ENCODE results near the gene GAN. TPM values are rescaled to one million over a fixed set of nuclear protein-coding genes. Genes with fewer than 3 reads are reported as not detected.
A peak's percentile ranks its signal among the peaks of the same experiment; 100 is the strongest.

The GAN gene
- total RNA-seq, 1 donor from 2014 or later = 8.6 TPM

DNA sequence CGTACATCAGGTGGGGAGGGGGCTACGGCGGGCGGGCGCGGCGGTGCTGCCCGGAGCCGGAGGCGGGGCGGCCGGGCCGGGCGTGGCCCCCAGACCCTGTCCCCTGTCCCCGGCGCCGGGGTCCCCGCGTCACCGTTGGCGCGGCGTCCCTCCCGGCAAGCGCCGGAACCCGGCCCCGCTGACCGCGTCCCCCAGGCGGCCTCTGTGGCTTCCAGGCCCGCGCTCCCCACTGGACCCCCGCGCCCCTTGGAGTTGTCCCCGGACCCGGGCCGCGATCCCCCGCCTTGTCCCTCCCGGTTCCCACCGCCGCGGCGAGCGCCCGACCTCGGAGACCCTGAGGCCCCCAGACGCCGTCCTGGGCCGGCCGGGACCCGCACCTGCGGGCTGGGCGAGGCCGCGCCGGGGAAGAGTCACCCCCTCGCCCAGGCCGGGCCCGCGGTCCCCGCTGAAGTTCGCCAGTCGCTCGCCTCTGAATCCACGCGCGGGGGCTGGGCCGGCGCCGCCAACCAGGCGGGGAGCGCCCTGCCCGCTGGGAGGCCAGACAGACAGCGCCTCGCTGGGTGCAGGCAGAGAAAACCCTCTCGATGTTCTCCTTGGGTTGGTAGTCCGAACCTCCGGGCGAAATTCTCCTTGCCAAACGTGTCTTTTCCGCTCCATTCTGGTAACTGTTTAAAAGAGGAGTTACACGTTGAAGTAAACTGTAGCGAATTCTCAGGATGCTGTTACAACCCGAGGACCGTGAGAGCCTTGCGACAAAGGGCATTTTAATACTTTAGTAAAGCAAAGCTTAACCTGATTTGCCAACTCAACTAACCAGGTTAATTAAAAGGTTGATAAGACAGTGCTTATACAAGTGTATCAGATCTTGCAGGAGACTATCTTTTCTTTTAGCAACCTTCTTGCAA, 761 bp downstream of the GAN start:
- peak overlapping the region; percentile 96 for H3K4me3 Mint-ChIP-seq
- TF ChIP-seq, protein P1, sequence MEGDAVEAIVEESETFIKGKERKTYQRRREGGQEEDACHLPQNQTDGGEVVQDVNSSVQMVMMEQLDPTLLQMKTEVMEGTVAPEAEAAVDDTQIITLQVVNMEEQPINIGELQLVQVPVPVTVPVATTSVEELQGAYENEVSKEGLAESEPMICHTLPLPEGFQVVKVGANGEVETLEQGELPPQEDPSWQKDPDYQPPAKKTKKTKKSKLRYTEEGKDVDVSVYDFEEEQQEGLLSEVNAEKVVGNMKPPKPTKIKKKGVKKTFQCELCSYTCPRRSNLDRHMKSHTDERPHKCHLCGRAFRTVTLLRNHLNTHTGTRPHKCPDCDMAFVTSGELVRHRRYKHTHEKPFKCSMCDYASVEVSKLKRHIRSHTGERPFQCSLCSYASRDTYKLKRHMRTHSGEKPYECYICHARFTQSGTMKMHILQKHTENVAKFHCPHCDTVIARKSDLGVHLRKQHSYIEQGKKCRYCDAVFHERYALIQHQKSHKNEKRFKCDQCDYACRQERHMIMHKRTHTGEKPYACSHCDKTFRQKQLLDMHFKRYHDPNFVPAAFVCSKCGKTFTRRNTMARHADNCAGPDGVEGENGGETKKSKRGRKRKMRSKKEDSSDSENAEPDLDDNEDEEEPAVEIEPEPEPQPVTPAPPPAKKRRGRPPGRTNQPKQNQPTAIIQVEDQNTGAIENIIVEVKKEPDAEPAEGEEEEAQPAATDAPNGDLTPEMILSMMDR (IDR thresholded peaks at IDR 0.05) = no peak
- H3K27me3 Mint-ChIP-seq = no peaks in the 10 kb centered on the region
- CTCF ChIA-PET = interaction anchor here (1.0 to 1.9 kb wide), 3 partner anchors 50 to 311 kb away, joined by 3 to 6 read pairs (median 4); partner anchors contain the start of gene ATMIN
- intact Hi-C loops (cut with micrococcal nuclease) = loop anchor here (2.0 to 10.0 kb wide), 4 partner anchors 281 to 775 kb away; partner anchors contain the start of genes ATMIN, CENPN, CMC2 and DYNLRB2
- POLR2A ChIA-PET = interaction anchor here (1.0 kb wide), 2 partner anchors 239 to 309 kb away, joined by 3 read pairs; partner anchors contain the start of genes C16orf46, CENPN and CMC2
- peaks cover 6% of the 10 kb centered on the region for H3K36me3 Mint-ChIP-seq (ENCODE audit: low read depth)
- DNase-seq (peak; percentile 50), ATAC-seq (ENCODE audit: low read depth) (peak; percentile 15)
- peak overlapping the region; percentile 72 for H3K27ac Mint-ChIP-seq
- H3K4me1 Mint-ChIP-seq = peaks cover 29% of the 10 kb centered on the region
- no peaks in the 10 kb centered on the region for H3K9me3 Mint-ChIP-seq

DNA sequence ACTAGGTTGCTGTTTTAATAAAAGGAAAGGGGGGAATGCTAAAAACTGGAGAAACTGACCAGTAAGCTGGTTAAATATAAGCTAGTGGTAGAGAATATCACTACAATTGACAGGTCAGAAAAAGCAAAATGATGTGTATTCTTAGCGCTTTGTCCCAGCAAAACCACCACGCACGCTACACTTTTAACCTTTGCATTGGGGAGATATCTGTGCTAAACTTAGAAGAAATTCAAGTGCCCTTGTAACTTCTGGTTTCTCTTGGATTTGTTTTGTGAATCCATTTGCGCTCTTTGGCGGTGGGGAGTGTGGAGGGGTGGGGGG, 1.4 kb downstream of the GAN start:
- H3K27ac Mint-ChIP-seq = no peak overlapping the region
- CTCF ChIA-PET = no interaction called here
- H3K4me1 Mint-ChIP-seq = peaks cover 29% of the 10 kb centered on the region
- ATAC-seq (ENCODE audit: low read depth) (no peak), DNase-seq (no peak)
- TF ChIP-seq, protein P1 (IDR thresholded peaks at IDR 0.05) = no peak
- intact Hi-C loops (cut with micrococcal nuclease) = loop anchor here (10.0 kb wide), 2 partner anchors 281 to 641 kb away; partner anchors contain the start of gene ATMIN
- H3K4me3 Mint-ChIP-seq = peak overlapping the region; percentile 83
- peaks cover 6% of the 10 kb centered on the region for H3K36me3 Mint-ChIP-seq (ENCODE audit: low read depth)
- H3K9me3 Mint-ChIP-seq = no peaks in the 10 kb centered on the region
- POLR2A ChIA-PET = interaction anchor here (0.7 kb wide), 1 partner anchor 666 kb away, joined by 3 read pairs; no protein-coding TSS in a partner anchor
- H3K27me3 Mint-ChIP-seq = no peaks in the 10 kb centered on the region

DNA sequence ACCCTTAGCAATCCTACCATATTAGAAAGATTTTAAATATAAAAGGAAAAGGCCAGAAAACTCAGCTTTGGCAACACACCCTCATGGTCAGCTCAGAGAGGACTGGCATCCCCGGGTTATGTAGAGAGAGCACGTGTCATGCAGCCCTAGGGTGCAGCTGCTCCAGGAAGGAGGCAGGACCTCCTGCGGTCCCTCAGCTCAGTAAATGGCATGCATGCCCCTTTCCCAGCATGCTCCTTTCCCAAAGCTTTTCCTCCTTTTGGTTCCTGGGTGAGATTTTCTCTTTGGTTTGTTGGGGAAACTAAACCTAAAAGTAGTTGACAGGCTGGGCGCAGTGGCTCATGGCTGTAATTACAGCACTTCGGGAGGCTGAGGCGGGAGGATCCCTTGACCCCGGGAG, 3.9 kb downstream of the GAN start:
- peaks cover 20% of the 10 kb centered on the region for H3K4me1 Mint-ChIP-seq
- intact Hi-C loops (cut with micrococcal nuclease) = loop anchor here (10.0 kb wide), 2 partner anchors 284 to 644 kb away; partner anchors contain the start of gene ATMIN

DNA sequence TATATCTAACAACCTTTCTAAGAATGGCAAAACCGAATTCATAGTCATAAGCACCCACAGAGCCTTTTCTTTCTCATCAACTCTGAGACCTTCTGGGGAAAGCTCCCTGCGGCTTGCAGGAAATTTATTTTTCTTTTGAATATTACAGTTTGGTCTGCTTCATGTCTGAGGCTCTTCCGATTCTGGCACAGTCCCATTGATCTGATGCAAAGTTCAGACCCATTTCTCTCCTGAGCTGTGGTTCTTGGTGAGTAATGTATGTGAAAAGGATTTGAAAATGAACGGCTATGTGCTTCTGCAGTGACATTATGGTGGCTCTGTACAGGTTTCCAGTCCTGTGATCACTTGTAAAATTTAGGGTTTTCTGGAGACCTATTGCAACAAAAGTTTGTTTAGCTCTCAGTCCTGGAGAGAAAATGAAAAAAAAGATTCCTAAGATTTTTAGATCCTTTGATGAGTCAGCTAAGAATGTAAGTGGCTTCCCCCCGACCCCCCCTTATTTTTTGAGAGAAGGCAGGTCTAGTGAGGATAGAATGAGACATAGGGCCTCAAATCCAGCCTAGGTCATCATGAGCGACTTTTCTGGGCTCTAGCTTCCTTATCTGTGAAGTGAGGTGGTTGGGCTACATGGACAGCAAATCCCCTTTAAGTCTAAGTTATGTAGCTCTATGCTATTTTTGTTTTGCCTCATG, 4.6 kb downstream of the GAN start:
- ATAC-seq (ENCODE audit: low read depth) (no peak), DNase-seq (no peak)
- Mint-ChIP-seq H3K4me3 (no peak overlapping the region), H3K27ac (no peak overlapping the region), H3K27me3 (no peaks in the 10 kb centered on the region), H3K36me3 (ENCODE audit: low read depth) (peaks cover 4% of the 10 kb centered on the region), H3K4me1 (peaks cover 13% of the 10 kb centered on the region), H3K9me3 (no peaks in the 10 kb centered on the region)
- TF ChIP-seq, protein P1 (IDR thresholded peaks at IDR 0.05) = no peak
- CTCF ChIA-PET = no interaction called here
- POLR2A ChIA-PET = interaction anchor here (0.6 kb wide), 1 partner anchor 128 kb away, joined by 4 read pairs; no protein-coding TSS in a partner anchor
- intact Hi-C loops (cut with micrococcal nuclease) = loop anchor here (10.0 kb wide), 2 partner anchors 285 to 645 kb away; partner anchors contain the start of gene ATMIN

More for the DNA sequence above, 3.9 kb downstream of the GAN start:
- TF ChIP-seq, protein P1 (IDR thresholded peaks at IDR 0.05) = no peak
- Mint-ChIP-seq H3K4me3 (no peak overlapping the region), H3K27me3 (no peaks in the 10 kb centered on the region), H3K36me3 (ENCODE audit: low read depth) (peaks cover 5% of the 10 kb centered on the region), H3K9me3 (no peaks in the 10 kb centered on the region), H3K27ac (no peak overlapping the region)
- no peak for ATAC-seq (ENCODE audit: low read depth)
- no peak for DNase-seq
- CTCF ChIA-PET = no interaction called here
- POLR2A ChIA-PET = no interaction called here

- Mint-ChIP-seq H3K36me3 (ENCODE audit: low read depth) (no peaks in the 10 kb centered on the region), H3K27ac (no peak overlapping the region), H3K27me3 (no peaks in the 10 kb centered on the region), H3K4me1 (peaks cover 6% of the 10 kb centered on the region), H3K9me3 (no peaks in the 10 kb centered on the region), H3K4me3 (no peak overlapping the region)
- ATAC-seq (ENCODE audit: low read depth) (no peak), DNase-seq (no peak)
- intact Hi-C loops (cut with micrococcal nuclease) = no loop called here
- POLR2A ChIA-PET = no interaction called here
- CTCF ChIA-PET = no interaction called here
- TF ChIP-seq, protein P1 (IDR thresholded peaks at IDR 0.05) = no peak
Measured at GRCh38 chr16:81321039-81321438, 6.3 kb downstream of the GAN start.
